Measurements from ENCODE around the gene FAM83C.

FAM83C gene

DNA sequence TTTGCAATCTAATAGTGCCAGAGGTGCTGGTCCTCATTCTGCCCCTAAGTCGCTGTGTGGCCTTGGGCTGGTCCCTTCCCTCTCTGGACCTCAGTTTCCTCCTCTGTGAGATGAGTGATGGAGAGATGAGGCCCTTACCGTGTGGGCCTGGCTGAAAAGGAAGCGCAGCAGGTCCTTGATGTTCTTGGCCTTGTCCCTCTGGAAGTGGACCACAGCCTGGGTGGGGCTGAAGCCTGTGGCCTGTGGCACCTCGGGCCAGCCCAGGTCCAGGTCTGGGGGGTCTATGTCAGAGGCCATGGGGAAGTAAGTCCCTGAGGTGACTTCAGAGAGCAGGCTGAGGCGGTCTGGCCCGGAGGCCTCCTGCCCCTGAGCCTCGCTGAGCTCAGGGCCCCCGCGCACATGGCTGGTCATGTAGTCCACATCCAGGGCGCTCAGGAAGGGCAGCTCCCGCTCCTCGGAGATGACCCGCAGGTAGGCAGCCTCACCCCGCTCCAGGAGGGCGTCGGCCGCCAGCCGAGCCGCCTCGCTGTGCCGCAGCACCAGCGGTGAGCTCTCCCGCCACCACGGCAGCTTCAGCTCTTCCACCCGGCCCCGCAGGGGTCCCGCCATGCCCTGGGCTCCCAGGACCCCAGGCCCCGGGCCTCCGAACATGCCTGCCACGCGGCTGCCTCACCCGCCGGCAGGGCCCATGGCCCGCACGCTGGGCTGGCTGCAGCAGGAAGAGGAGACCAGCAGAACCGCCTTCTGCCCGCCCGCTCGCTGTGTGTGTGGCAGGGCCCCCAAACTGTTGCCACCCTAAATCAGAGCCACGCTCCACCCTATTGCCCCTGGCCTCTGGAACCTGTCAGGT lies at the start of gene FAM83C:
TSS of gene FAM83C (minus strand) at position 772 of the 850 bp plus-strand sequence. CDS start at position 651, 121 bp downstream.
- no peak for DNase-seq (ENCODE audit: low spot score)

- DNase-seq (ENCODE audit: low spot score), result no peak
These were observed 49.3 kb upstream of the FAM83C start for GRCh38 chr20:35341366-35342028.

DNA sequence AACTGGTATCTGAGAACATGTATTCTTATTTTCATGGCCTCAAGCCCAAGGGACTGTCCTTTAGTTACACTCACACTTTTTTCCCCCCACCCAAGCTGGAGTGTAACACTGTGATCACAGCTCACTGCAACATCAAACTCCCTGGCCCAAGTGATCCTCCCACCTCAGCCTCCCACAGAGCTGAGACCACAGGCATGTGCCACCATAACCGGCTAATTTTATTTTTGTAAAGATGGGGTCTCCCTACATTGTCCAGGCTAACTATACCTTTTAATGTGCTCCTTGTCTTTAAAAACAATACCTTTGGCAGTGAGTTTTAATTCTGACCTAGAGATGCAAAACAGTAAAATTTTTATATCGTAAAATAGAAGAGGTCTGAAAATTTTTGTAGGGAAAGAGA lies 48.2 kb upstream of the FAM83C start:
- no peak for DNase-seq (ENCODE audit: low spot score)

DNA sequence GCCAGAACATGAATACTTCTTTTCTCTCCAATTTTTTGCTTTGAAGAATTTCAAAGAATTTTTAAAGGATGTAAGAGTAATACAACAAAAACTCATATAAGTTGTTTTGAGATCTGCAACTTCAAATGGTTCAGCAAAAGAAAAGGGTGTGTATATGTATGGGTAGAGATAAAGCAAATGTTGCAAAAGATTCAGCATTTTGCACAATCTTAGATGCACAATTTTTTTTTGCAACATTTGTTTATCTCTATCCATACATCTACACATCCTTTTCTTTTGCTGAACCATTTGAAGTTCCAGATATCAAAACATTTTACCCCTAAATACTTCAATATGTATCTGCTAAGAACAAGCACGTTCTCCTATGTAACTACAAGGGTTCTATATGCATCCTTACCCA lies 47.4 kb upstream of the FAM83C start:
- DNase-seq (ENCODE audit: low spot score), result no peak

GRCh38 chr20:35339007-35339406 lies 46.8 kb upstream of the FAM83C start:
- peak; percentile 18 for DNase-seq (ENCODE audit: low spot score)

GRCh38 chr20:35334311-35335101 lies 42.3 kb upstream of the FAM83C start:
- DNase-seq (ENCODE audit: low spot score), result no peak

- no peak for DNase-seq (ENCODE audit: low spot score)
These were observed 41.4 kb upstream of the FAM83C start for GRCh38 chr20:35333606-35334005.

DNA sequence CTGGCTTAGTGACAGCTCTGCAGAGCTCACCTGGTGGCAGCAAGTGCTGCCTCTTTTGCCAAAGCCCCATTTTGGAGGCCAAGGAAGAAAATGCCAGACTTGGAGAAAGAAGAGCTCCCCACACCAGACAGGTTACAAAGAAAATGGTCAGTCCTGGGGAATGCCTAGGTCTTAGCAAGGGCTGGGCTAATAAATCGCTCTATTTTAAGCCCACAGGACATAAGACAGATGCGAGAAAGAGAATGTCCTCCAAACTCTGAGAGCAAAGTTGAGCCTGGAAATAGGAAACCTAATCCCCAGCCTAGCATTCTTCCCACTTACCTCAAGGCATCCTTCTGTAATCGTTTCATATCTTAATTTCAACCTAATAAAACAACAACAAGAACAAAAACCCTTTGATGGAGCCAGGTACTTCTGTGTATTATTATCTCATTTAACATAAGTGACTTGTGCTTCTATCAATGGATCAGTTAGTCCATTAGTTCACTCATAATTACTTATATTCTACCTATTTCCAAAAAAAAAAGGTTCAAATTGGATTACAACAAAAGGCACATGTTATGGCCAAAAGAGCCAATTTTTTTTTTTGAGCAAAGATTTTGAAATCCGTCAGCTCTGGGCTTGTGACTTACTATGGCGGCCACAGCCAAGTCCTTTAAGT lies 40.4 kb upstream of the FAM83C start:
- DNase-seq (ENCODE audit: low spot score), result no peak

DNA sequence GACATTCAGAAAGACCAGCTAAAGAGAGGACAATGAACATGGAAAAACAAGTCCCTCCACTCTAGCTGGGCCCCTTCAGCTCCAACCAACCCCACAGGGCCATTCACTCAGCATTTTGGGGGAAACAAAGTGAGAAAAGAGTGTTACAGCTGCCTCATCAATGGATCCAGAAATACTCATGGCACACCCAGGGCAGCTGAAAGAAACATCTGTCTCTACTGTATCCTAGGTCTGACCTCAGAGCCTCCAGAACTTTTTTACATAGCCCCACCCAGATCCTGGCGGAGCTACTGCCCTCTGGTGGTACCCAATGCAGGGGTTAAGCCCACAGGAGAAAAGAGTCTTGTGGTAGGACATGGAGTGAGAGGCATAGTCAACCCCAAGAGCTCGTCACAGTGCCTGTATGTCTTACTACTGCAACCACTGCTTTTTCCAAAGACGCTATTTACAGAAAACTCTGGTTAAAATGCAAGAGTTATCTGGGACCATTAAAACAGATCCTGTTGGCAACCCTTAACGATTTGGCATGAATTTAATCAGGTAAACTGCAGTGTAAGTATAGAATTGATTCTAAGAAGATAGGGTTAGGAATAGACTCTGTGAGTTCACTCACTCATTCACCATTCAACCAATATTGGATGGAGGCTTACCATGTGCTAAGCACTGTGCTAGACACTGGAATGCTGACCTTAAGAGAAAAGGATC lies 37.4 kb upstream of the FAM83C start:
- peak; percentile 62 for DNase-seq (ENCODE audit: low spot score)

DNA sequence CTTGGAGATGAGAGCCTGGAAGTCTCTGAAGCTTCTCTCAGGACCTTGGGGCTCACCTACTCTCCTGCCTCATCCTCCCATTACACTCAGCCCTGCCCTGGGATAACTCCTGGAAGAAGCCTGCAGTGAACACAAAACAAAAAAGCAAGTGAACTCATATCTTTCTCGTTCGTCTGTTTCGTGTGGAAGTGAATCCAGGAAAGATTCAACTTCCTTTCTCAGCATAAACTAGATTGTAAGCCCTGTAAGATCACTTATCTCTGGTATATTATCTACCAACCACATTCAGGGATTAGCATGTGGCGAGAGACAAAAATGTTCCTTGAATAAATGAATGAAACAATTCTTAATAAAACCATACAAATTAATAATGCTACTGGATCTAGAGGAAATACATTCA lies 36.5 kb upstream of the FAM83C start:
- no peak for DNase-seq (ENCODE audit: low spot score)

- no peak for DNase-seq (ENCODE audit: low spot score)
These were observed 36.0 kb upstream of the FAM83C start for GRCh38 chr20:35328095-35328685.

DNA sequence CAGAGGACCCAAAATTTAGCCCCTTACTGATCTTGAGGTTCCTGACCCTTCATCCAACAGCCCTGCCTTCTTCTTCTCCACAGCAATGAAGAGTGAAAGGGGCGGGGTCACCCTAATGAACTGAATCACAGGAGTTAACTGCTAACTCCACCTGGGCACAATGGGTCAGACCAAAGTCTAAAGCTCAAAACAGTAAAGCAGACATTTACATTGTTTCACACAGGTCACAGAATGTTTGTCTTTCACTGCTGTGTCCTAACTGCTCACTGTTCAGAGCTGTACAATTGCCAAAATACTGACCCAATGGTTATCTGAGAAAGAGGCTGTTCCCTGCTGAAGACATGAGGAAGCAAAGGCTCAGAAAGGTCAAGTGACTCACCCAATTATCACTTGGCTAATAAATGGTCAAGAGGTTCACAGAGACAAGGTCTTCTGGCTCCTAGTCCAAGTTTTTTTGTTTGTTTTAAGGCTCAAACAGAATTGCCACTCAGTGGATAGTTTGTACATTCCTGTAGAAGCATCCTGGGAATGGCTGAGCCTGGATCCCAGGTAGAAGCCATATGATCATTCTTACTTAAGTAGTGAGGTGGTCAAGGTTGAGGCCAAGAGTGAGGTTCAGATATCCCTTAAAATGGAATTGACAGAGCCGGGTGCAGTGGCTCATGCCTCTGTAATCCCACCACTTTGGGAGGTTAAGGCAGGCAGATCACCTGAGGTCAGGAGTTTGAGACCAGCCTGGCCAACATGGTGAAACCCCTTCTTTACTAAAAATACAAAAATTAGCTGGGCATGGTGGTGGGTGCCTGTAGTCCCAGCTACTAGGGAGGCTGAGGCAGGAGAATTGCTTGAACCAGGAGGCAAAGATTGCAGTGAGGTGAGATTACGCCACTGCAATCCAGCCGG lies 35.1 kb upstream of the FAM83C start:
- DNase-seq (ENCODE audit: low spot score), result no peak

DNA sequence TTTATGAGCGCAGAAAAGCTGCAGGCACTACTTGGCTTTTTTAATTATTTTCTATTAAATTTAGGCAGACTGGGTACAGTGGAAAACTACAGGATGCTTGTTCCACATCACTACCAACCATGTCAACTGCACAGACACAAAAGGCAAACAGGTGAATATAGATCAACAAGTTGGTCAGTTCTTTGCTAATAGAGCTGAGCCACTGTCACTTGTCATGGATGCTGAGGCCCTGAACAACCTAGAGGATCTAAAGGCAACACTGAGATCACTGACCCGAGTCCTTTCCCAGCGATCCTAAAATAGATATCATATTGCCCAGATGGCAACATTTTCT lies 34.5 kb upstream of the FAM83C start:
- no peak for DNase-seq (ENCODE audit: low spot score)

- no peak for DNase-seq (ENCODE audit: low spot score)
These were observed 34.0 kb upstream of the FAM83C start for GRCh38 chr20:35326021-35326739.

DNA sequence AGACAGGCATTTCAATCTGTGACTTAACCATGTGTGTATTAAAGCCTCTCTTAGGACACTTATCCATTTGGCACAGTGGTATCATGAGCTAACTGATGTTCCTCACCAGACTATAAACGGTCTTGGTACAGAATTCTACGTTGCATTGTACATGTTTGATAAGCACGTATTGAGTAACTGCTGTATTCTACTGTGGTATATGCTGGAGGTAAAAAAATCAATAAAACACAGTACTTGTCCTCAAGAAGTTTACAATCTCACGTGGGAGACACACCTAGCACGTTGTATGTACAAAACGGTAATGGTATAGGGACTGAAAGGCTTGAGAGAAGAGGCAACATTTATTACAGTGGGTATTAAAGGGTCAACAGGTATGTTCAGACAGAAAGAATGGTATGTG lies 33.2 kb upstream of the FAM83C start:
- DNase-seq (ENCODE audit: low spot score), result no peak

DNA sequence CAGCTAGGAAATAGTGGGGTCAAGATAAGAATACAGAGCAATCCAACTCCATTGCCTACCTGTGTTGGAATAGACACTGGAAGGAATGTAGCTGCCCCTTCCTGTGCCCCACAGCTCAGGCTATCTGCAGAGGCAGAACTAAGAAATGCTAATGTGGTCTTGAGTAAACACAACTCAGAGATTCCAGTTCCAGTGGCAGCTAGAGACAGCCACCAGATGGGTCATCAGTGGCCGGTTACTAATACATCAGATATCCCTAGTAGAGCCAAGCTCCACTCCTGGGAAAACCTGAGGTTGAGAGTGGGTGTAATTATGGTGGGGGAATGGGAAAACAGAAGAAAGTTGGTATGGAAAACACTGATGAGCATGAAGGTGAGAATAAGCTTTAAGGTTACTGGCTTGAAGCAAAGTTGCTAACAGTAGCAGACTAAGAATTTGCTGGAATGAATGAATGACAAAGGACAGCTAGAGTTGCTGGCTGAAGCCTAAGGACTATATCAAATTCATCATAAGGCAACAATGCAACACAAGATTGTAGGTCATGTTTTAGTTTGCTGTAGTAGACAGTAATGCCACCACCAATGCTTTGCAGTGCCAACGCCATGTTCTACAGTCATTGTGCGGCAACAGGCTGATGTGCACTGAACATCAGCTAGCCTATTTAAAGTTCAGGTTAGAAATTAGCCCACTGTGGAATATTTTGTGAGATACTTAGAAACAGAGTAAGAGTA lies 28.3 kb upstream of the FAM83C start:
- DNase-seq (ENCODE audit: low spot score), result no peak

DNA sequence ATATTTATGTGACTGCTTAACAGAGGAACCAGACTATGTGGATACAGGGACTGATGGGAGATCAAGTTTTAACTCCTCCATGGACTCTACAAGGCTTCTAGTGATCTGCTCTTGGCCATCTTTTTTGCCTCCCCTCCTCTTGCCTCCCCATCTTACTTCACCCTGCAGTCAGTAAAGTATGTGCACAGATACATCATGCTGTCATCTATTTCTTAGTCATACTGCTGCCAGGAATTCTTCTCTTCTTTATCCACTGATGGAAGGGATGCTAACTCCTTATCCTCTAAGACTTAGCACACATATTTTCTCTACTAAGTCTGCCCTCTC lies 27.6 kb upstream of the FAM83C start:
- peak; percentile 41 for DNase-seq (ENCODE audit: low spot score)

DNA sequence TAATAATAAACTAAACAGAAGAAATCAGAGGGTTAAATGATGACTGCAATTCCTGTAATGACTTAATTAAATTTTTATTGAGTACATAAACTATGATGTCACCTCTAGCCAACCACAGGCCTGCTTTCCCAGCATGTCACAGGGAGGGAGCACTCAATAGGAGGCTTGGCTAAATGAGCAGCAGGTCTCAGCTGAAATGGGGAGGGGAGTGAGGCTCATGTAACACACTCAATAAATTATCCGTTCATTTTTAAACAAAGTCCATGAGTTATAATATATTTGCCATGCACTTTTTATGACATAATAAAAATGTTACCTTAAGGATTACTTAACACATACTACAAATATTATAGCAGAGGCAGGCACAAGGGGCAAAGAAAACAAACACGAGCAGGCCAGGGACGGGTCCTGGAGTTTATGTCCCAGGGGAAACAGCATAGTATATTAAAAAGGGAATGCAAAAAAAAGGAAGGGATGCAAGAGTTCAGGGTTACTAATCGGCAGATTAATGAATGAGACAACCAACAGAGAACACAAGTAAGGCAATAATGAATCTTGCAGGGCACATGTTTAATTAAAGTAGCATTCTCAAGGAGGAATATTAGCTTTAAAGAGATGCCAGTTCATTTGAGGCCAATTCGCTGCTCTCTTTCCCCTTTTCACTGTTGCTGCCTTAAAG lies 27.1 kb upstream of the FAM83C start:
- DNase-seq (ENCODE audit: low spot score), result no peak
